GM12864 (cell line): ENCODE data around the gene TAS2R60.
"Not testable (repeated sequence)": the region's sequence is repeated elsewhere in the genome, so short reads cannot be mapped to it uniquely, and the experiment has no call there.

ENCODE experiments used
- DNase-seq: peaks from one replicate; pipeline ENCODE4 v3.0.0-alpha.2; 2011; ENCODE audit warnings: low read depth
- H3K4me3 ChIP-seq: 2 replicates; pipeline ENCODE4 v1.5.1; 2011; ENCODE audit warnings: mild to moderate bottlenecking, low read depth, low read length, control low read depth
- CTCF ChIP-seq: IDR thresholded peaks from 2 replicates; pipeline ENCODE4 v1.5.1; 2011; ENCODE audit warnings: low read depth, mild to moderate bottlenecking, moderate library complexity, low read length, control low read depth, inconsistent platforms; ENCODE audit errors: missing control alignments

TAS2R60 gene

GRCh38 chr7:143422033-143422432 is 21.2 kb upstream of the TAS2R60 start:
- TF ChIP-seq CTCF: no peak
- no peak overlapping the region for H3K4me3 ChIP-seq
- DNase-seq: no peak

GRCh38 chr7:143424476-143424875 is 18.8 kb upstream of the TAS2R60 start:
- not testable (repeated sequence) for H3K4me3 ChIP-seq, DNase-seq

GRCh38 chr7:143426479-143427142 is 16.6 kb upstream of the TAS2R60 start:
- no peak overlapping the region for H3K4me3 ChIP-seq
- no peak for DNase-seq
- no peak for TF ChIP-seq CTCF

- no peak for DNase-seq
- no peak for TF ChIP-seq CTCF
- no peak overlapping the region for H3K4me3 ChIP-seq
These were observed 13.2 kb upstream of the TAS2R60 start for GRCh38 chr7:143429770-143430698.

DNA sequence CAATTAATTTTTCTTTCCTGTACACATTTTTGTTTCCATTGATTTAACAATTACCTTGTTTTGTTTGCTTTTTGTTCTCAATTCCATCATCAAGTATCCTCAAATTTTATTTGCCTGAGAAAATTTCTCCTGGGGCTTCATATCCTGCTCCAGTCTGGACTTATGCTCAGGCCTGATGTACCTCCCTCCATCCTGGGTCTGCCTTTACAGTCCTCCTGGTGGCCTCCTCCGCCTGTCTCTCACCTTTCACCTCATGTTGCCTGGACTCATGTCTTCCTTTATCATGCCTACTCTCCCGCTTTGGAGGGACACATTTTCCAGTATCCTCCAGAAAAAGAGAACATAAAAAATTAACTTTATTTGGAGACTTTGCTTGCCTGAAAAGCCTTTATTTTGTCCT is 12.1 kb upstream of the TAS2R60 start:
- no peak for DNase-seq
- no peak for TF ChIP-seq CTCF
- H3K4me3 ChIP-seq: no peak overlapping the region

- no peak for DNase-seq
- TF ChIP-seq CTCF: no peak
- H3K4me3 ChIP-seq: no peak overlapping the region
These were observed 9.5 kb upstream of the TAS2R60 start for GRCh38 chr7:143433759-143434158.

- TF ChIP-seq CTCF: no peak
- no peak for DNase-seq
- H3K4me3 ChIP-seq: no peak overlapping the region
These were observed 8.6 kb upstream of the TAS2R60 start for GRCh38 chr7:143434660-143435059.
